Measurements from ENCODE around the gene PCK1. TPM values are rescaled to one million over a fixed set of nuclear protein-coding genes. Genes with fewer than 3 reads are reported as not detected.

The PCK1 gene
- total RNA-seq, 1 donor from 2014 or later = not detected

DNA sequence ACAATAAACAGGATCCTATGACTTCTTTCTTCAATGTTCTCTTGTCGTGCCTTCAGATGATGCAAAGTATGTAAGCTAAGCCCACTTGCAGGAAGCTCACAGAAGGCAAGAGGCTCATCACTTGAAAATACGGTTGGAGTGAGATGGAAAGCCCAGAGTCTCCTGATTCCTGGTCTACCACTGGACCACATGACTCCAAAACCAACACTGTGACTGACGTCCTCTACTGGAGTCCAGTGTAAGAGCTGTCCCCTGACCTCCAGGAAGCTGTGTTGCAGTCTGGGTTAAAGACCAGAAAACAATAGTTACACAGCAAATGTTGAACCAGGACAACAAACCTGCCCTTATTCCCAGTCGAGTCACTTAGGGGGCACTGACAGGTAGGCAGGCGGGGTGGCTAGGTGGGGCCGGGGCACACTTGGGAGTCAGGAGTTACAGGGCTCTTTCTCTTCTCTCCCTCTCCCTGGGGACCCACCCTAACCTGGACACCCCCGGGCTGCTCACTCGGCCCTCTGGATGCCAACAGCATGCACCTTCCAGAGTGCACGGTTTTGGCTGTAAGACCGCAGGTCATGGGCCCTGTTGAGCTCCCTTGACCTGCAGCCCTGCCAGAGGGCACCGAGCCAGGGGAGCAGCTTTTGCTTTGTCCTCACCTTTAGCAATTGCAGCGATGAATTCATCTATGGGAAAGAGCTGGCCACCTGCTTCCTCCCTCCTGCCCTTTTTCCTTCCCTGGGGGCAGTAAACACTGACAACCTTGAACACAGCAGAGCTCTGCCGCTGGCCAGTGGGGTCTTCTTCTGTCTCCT is 7.4 kb downstream of the PCK1 start:
- Mint-ChIP-seq H3K9me3 (peaks cover 3% of the 10 kb centered on the region), H3K36me3 (ENCODE audit: low read depth) (no peaks in the 10 kb centered on the region), H3K27me3 (ENCODE audit: low read depth) (peaks cover 7% of the 10 kb centered on the region), H3K4me1 (peaks cover 10% of the 10 kb centered on the region), H3K27ac (ENCODE audit: unreplicated experiment) (no peak overlapping the region), H3K4me3 (no peak overlapping the region)
- TF ChIP-seq, protein P1, sequence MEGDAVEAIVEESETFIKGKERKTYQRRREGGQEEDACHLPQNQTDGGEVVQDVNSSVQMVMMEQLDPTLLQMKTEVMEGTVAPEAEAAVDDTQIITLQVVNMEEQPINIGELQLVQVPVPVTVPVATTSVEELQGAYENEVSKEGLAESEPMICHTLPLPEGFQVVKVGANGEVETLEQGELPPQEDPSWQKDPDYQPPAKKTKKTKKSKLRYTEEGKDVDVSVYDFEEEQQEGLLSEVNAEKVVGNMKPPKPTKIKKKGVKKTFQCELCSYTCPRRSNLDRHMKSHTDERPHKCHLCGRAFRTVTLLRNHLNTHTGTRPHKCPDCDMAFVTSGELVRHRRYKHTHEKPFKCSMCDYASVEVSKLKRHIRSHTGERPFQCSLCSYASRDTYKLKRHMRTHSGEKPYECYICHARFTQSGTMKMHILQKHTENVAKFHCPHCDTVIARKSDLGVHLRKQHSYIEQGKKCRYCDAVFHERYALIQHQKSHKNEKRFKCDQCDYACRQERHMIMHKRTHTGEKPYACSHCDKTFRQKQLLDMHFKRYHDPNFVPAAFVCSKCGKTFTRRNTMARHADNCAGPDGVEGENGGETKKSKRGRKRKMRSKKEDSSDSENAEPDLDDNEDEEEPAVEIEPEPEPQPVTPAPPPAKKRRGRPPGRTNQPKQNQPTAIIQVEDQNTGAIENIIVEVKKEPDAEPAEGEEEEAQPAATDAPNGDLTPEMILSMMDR (conservative IDR thresholded peaks at IDR 0.05) = no peak
- no peak for DNase-seq (ENCODE audit: low read depth, low spot score)

DNA sequence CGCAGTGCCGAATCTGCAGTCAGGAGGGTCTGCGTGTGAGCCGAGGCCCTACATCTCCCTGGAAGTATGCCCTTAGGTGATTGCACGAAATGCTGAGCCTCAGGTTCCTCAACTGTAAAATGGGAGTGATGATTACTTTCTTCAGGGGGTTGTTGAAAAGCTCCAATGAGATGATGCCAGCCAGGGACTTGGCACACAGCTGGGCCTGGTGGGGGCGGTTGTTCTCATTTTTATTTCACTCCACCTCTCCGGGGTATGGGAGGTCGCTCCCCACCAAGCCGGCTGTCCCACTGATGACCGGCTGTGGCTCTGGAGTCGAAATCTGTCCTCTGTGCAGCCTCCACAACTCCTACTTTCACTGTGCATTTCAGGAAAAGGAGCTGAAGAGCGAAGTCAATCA is 8.1 kb downstream of the PCK1 start:
- H3K9me3 Mint-ChIP-seq = peaks cover 3% of the 10 kb centered on the region
- DNase-seq (ENCODE audit: low read depth, low spot score) = no peak
- peaks cover 13% of the 10 kb centered on the region for H3K4me1 Mint-ChIP-seq
- no peak overlapping the region for H3K27ac Mint-ChIP-seq (ENCODE audit: unreplicated experiment)
- peaks cover 10% of the 10 kb centered on the region for H3K27me3 Mint-ChIP-seq (ENCODE audit: low read depth)
- no peaks in the 10 kb centered on the region for H3K36me3 Mint-ChIP-seq (ENCODE audit: low read depth)
- TF ChIP-seq, protein P1 (conservative IDR thresholded peaks at IDR 0.05) = no peak
- no peak overlapping the region for H3K4me3 Mint-ChIP-seq

DNA sequence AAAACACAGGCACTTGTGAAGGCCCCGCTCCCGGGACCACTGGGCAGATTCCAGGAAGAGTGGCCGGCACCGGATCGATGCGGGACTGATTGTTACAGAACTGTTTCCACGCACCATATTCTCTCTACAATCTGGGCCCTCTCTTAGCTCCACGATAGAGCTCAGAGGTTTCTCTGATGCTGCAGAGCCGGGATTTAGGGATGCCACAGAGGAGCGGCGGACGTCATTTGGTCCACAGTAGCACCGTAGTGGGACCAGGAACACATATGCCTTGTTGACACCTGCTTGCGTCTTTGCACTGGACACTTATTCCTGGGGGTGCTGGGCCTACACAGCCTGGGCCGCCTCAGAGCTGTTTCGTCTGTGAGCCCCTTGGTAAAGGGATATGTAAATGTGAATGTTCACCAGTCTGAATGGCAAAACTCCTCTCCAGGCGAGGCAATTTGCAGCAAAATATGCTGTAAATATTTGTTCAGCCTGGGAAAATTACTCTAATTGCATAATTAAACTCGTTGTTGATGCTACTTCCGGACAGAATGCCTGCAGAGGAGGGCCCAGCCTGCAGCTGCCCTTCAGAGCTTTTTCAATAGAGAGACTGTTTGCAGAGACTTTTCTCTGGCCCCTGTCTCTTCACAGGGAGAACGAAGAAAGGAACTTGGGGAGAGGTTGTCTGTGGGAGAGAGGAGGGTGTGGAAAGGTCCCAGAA is 9.4 kb downstream of the PCK1 start:
- Mint-ChIP-seq H3K36me3 (ENCODE audit: low read depth) (no peaks in the 10 kb centered on the region), H3K27me3 (ENCODE audit: low read depth) (peaks cover 13% of the 10 kb centered on the region)
- TF ChIP-seq, protein P1 (conservative IDR thresholded peaks at IDR 0.05) = no peak

DNA sequence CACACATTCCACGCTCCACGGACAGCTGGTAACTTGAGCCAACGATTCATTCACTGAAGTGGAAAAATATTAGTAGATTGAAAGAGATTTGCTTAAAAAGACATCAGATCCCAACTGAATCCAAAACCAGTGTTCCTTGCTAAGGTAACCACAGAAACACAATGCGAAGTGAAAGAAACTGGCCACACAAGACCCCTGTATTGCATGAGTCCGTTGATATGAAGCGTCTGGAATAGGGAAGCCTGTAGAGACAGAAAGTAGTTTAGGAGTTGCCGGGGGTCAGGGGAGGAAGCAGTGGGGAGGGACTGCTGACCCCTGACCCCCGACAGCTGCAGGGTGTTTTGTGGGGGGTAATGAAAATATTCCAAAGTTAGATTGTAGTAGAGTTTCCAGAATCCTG is 10.0 kb downstream of the PCK1 start:
- TF ChIP-seq, protein P1 (conservative IDR thresholded peaks at IDR 0.05) = no peak
- H3K4me1 Mint-ChIP-seq = peaks cover 13% of the 10 kb centered on the region

More for the DNA sequence above, 9.4 kb downstream of the PCK1 start:
- Mint-ChIP-seq H3K4me3 (no peak overlapping the region), H3K9me3 (peaks cover 3% of the 10 kb centered on the region), H3K27ac (ENCODE audit: unreplicated experiment) (peak overlapping the region; percentile 50), H3K4me1 (peaks cover 13% of the 10 kb centered on the region)
- no peak for DNase-seq (ENCODE audit: low read depth, low spot score)

DNA sequence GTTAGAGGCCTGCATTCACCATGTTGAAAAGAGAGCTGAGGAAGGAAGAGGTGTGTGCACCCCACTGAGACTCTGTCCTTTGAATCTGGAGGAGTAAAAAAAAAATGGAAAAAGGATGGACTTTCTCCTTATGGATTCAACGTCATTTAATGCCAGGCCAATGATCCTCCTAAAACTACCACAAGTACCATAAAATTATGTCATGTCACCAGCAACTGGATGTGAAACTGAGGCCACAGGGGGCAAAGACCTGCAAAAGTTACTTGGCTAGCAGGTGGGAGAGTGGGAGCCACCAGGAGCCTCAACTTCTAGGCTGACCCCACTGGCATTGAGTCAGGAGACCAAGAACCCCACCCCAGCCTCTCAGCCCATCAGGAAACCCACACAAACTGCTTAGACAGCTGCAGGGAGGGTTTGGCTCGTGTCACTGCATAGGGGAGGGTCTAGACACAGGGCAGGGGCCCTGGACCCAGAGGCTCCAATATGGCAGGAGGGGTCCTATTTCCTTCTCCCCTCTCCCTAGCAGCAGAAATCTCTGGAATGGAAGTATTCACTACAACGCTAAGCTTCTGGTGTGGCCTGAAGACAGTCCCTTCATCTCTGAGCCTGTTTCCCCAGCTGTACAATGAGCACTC is 11.0 kb downstream of the PCK1 start:
- DNase-seq (ENCODE audit: low read depth, low spot score) = no peak
- peaks cover 10% of the 10 kb centered on the region for H3K27me3 Mint-ChIP-seq (ENCODE audit: low read depth)

More for the DNA sequence above, 10.0 kb downstream of the PCK1 start:
- DNase-seq (ENCODE audit: low read depth, low spot score) = no peak
- peaks cover 13% of the 10 kb centered on the region for H3K27me3 Mint-ChIP-seq (ENCODE audit: low read depth)
- H3K9me3 Mint-ChIP-seq = peaks cover 3% of the 10 kb centered on the region
- no peak overlapping the region for H3K27ac Mint-ChIP-seq (ENCODE audit: unreplicated experiment)
- no peak overlapping the region for H3K4me3 Mint-ChIP-seq
- H3K36me3 Mint-ChIP-seq (ENCODE audit: low read depth) = no peaks in the 10 kb centered on the region

More for the DNA sequence above, 11.0 kb downstream of the PCK1 start:
- Mint-ChIP-seq H3K4me3 (no peak overlapping the region), H3K9me3 (peaks cover 3% of the 10 kb centered on the region), H3K27ac (ENCODE audit: unreplicated experiment) (no peak overlapping the region), H3K36me3 (ENCODE audit: low read depth) (no peaks in the 10 kb centered on the region), H3K4me1 (peaks cover 13% of the 10 kb centered on the region)
- TF ChIP-seq, protein P1 (conservative IDR thresholded peaks at IDR 0.05) = no peak

Measured in neural crest cell (in vitro differentiated cells).